ENCODE measurements around the gene SEMA5B.

The SEMA5B gene

DNA sequence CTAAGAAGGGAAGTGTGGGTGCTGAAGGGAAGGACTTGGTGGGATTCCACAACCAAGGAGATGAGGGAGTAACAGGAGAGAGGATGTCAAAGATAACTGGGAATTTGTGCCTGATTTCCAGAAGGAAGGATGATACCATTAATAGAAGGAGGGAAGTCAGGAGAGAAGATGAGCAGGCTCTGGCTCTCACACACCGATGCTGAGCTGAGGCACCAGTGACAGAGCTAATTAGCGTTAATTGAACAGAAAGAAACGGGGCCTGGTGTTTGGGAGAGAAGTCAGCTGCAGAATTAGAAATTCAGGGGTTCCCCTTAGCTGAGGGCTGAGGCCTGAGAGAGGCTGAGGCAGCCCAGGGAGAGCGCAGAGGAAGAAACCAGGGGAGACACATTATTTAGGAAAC lies 27.4 kb upstream of the SEMA5B start:
- DNase-seq (ENCODE audit: low read depth) = no peak

DNA sequence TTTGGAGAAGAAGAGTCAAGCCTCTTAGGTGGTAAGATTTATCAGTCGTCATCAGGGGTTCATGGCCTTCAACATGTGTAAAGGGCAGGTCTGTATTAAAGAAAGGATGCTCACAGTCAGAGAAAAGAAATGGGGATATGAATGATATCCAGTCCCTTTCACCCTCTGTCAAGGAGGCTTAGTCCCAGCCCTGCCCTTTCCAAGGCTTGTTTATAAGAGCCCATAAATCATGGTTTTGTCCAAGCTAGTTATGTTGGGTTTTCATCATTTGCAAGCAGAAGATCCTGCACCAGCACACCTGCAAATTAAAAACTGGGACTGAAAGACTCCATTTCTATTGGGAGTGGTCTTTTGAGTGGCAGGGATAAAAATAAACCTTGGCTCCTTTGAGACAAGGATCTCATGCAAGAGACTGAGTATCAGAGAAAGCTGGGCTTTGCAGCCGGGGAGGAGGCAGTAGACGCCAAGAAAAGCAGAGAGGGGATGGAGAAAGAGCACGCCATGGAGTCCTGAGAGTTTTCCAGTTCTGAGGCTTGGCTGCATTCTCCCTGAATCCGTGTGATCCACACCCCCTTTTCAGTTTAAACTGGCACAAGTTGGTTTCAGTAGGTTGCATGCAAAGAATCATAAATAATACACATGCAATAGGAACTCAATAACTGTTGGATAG lies 26.7 kb upstream of the SEMA5B start:
- DNase-seq (ENCODE audit: low read depth) = no peak

DNA sequence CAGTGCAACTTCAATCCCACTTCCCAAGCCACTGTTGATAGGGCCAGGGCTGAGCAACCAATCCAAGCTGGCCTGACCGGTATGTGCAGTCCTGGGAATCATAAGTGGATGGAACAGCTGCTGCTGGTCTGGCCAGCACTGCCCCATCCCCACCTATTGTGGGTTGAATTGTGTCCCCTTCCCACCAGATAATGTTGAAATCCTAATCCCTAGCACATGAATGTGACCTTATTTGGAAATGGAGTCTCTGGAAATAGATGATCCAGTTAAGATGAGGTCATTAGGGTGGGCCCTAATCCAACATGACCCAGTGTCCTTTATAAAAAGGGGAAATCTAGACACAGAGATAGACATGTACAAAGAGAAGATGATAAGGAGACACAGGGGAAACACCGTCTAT lies 25.5 kb upstream of the SEMA5B start:
- DNase-seq (ENCODE audit: low read depth) = no peak

DNA sequence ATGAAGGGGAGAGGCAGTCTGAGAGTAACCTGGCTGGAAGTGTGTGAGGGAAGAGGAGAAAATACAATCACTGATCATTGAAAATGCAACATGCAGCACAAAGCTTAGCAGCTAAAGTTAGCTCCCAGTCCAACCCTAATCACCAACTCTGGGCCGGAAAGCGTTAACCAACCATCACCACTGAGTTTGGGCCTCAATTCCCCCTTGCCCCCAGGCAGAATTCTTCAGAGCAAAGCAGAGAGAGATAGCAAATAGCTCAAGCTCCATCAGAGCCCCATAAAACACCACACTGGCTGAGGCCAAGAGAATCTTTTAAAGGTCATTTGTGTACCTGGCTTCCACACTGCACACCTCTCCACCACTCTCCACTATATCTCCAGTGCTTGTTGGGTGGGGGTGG lies 23.1 kb upstream of the SEMA5B start:
- no peak for DNase-seq (ENCODE audit: low read depth)

DNA sequence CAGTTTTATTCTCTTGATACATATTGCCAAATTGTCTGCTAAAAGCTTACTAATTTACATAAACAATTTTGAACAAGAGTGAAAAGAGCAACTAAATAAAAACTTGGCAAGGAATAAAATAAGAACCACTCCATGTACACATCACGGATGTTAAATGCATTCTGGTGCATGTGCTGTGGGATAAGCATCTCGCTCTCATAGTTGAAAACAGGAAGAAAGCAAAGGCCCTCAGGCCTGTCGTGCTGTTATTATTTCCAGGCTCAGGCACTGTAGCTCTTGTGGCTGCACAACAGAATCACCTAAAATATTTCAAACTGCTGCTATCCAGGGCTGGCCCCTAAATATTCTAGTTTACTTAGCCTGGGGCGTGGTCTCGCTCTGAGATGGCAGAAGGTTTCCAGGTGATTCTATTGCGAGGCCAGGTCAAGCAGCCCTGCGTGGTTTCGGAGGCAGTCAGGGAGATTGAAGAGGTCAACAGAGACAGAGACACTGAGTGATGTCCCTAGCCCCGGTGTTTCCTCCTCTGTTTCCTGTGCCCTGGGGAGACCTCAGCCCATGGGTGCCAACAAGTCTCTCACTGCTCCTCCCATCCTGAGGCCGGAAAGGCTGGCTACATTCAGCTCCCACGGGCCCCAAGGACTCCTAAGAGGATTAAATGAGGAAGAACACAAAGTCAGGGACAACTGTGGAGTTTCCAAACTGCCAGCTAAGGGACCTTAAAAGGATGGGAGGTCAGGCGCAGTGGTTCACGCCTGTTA lies 21.1 kb upstream of the SEMA5B start:
- DNase-seq (ENCODE audit: low read depth) = no peak

DNA sequence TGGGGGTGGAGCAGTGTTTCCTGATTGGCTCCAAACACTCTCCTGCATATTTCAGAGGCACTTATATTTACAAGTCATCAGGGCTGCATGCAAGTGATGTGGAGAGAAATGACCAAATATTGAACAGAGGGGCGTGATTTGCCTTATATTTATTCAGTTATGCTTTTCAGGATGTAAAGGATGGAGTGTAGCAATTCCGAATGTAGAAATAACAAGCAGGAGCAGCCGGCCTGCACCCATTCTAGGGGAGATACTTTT lies 19.4 kb upstream of the SEMA5B start:
- DNase-seq (ENCODE audit: low read depth) = no peak

DNA sequence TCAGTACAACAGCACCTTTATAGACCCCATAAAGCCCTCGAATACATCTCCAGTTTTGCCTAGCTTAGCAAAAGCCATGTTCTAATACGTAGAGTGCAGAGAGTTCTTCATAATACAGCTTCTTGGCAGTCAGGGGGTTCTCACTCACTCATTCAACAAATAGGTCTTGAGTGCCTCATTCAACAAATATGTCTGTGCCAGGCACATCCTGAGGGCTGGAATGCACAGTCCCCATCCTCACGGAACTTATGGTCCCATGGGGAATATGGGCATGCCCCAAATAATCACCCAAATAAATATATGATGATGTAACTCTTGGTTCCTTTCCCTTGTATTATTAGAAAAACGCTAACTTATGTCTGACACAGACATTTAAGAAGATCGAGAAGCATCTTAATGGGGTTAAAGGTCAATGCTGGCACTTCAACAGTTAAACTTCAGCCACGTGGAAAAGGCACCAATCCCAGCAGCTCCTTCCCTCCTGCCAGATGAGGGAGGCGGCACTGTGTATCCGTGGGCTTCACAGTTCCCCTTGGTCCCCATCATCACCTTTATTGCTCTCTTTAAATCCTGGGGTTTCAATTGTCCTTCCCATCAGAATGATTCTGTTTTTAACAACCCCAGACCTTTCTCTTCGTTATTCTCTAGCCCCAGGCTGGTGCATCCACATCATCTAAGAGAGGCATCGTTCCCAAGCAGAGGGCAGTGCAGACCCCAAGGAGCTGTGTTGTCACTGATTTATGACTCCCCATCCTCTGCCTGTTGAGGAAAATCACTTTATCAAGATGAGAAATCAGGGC lies 18.9 kb upstream of the SEMA5B start:
- peak; percentile 21 for DNase-seq (ENCODE audit: low read depth)

DNA sequence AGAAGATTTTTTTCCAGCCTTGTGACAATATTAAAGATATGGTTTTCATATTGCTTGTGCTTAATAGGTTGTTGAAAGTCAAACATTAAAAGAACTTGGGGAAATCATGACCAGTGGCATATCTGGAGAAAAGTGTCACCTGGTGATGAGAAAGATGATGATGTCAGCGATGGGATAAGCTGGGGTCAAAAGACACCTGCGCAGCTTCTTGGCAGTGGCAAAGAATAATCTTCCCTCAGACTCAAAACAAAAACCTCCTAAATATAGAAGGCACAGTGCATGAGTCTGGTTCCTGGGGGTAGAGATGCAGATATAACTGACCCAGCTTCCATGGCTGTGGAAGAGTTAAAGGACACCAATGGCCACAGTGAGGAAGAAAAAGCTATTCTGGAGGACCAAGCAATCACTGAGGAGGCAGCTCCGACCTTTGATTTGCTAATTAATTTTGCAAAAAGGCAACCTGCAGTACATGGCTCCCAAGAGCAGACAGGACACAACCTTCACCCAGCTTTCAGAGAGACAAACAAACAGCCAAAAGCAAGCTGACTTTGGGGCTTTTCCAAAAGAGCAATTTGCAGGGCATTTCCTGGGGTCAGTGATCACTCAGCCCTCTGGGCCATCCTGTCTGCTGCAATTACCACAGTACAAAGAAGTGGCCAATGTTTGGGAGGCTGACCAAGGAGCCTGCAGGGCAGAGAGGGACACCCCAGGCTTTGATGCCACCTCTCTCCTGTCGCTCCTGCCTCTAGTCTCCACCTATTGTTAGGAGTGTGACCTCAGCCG lies 17.6 kb upstream of the SEMA5B start:
- DNase-seq (ENCODE audit: low read depth) = no peak

DNA sequence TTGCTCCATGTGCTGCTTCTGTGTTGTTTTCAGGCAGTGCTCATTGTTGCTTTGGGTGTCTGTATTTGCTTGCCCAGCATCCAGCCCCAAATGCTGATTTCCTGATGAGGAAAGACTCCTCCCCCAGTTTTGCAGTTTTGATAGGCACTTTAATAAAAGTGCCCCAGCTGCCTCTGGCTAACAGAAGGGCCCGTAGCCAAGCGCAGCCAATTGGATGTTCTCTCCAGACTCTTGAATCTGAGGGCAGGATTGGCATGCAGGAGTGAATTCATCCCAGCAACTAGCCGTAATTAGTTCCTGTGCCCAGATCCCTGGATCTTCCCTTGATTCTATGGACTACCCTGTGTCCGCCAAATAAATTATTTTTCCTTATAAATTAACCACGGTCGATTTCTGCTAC lies 14.8 kb upstream of the SEMA5B start:
- no peak for DNase-seq (ENCODE audit: low read depth)

DNA sequence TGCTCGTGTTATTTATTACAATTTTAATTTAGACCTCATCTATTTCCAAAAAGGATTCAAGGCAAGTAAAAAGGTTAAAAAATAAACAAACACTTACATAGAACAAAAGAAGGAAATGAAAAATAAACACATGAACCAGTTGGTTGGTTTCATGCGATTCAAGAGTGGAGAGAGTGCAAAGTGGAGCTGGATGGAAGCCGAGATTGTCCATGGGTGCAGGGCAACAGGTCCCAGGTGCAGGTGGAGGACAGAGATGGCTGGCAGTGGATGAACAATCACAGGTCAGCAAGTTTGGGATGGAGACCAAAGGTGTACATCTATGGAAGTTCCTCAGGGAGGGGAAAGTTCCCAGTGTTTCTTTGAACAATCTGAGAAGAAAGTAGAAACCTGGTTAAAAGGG lies 11.6 kb upstream of the SEMA5B start:
- no peak for DNase-seq (ENCODE audit: low read depth)

DNA sequence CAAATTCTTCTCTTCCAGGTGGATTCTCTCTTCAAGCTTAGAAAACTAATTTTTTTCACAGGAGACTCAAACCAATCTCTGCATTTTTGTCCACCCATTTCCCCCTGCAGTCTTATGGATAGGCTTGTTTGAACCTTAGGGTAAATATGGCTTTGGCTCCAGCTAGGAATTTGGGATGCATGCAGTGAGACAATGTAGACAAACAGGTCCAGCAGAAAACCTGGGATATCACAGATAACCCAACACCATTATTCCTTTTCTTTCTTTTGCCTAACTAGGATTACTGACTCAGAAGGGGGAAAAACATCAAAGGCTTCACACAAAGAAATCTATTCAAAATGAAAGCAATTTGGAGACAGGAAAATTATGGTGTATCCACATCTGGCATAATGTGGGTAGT lies 11.2 kb upstream of the SEMA5B start:
- DNase-seq (ENCODE audit: low read depth) = no peak

DNA sequence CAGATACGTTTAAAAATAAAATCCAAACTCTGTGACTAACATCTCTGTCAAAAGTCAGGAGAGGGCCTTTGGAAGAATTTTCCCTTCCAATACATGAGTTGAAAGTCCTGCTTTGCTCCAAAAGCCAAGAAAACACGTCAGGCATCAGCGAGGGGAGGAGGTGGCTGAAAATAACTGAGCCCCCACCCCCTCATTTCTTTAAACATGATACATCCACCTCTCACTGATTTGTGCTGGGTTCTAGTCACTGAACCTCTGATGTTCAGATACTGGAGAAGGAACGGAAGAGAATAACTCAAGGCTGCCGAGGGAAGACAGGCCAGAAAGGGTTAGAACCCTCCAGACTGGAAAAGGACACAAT lies 9.4 kb upstream of the SEMA5B start:
- no peak for DNase-seq (ENCODE audit: low read depth)

DNA sequence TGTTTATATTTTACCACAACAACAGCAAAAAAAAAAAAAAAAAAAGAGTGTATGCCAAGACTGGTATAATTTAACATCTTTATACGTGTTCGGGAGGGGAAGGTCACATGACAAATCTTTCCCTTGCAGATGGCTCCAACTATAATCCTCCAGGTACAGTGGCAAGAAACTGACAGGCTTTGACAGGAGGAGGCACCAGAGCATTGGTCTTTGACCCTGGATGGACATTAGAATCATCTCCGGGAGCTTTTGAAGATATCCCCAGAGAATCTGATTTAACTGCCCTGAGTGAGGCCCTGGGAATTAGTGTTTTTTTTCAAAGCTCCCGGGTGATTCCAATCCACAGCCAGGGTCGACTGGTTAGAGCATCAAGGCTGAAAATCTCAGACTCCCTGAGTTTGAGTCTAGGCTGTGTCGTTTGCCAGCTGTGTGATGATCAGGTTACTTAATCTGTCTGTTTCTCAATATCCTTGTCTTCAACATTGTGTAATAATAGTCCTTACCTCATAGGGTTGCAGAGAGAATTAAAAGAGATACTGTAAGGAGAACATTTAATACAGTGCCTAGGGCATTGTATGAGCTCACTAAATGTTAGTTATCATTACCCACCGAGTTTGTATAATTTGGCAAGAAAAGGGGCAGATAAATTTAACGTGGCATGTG lies 8.9 kb upstream of the SEMA5B start:
- DNase-seq (ENCODE audit: low read depth) = peak; percentile 36

DNA sequence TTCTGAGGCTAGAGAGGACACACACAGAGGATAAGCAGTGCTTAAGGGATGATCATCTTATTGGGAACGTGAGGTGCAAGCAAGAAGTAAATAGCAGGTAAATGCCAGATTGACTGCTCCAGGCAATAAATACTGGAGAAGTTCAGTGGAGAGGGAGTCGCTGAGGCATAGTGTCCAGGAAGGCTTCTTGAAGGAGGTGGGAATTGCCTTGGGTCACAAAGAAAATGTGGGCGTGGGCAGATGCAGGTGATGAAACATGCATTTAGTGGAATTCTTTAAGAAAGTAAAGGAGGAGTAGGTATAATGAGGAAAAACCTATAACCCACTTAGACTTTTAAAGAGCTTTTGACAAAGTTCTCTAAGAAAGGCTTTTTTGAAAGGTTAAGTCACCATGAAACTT lies 7.4 kb upstream of the SEMA5B start:
- DNase-seq (ENCODE audit: low read depth) = no peak

DNA sequence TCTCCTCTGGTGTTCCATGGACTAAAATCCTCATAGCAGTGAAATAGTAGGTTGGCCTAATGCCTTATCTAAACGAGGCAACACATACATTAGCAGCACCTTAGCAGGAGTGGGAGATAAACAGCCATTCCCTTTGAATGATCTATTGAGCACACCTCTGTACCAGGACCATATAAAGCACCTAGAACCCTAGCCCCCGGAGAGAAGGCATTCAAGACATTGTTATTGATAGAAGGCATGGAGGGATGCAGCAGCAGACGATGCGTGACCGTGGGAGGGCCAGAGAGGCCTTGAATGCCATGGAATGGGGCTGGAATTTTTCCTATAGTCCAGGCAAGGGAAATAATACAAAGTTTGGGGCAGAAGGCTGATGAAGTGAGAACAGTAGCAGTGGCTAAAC lies 6.6 kb upstream of the SEMA5B start:
- DNase-seq (ENCODE audit: low read depth) = no peak

DNA sequence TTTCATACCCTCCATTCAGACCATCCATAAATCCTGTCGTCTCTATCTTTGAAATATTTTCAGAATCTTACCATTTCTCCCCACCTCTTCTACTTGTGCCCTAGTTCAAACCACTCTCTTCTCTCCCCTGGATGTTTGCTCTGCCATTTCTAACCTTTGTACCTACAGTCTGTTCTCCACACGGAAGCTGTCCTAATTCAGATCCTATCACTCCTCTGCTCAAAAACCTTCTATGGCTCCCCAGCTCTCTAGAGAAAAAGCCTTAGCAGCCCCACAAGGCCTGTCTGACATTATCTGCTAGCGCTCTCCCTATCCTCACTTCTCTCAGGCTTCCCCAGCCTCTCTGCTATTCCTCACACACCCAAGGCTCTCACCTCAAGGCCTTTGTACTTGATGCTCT lies 4.5 kb upstream of the SEMA5B start:
- no peak for DNase-seq (ENCODE audit: low read depth)

DNA sequence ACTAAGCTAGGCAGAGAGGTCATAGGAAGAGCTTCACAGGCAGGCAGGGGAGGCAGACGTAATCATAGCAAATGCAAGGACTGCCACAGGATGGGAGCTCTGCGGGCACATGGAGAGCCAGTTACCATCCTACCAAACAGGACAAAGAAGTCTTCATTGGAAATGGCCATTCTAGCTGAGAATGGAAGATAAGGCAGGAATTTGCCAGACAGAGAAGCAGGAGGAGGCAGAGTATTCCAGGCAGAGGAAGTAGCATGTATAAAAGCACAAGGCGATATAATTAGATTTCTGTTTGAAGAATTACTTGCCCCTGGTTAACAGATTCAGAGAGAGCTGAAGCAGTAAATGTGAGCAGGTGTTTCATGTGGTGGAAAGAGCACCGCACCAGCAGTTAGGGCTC lies 3.5 kb upstream of the SEMA5B start:
- DNase-seq (ENCODE audit: low read depth) = no peak

DNA sequence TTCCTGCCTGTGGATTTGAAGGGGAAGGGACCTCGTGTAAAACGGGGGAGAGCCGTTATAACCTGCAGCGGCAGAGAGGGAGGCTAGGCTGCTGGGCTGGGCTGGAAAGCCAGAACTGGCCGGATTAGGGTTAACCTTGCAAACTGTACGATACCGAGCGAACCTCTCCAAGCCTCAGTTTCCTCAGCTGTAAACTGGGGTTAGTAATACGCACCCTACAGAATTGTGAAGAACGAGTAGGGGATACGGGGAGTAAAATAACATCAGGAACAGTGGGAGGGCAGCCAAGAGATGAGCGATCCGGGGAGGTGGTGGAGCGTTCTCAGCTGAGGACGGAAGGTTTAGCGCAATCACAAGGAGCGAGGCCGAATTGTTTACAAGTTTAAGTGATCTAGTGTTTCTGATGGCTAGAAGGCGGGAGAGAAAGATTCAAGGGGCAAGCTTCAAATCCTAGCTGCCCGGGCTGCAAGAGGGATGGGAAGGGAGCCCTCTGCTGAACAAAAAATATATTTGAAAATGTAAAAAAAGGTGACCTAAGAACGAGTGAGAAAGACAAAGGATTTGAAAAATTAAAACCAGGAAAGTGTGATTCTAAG lies 768 bp upstream of the SEMA5B start:
- no peak for DNase-seq (ENCODE audit: low read depth)

DNA sequence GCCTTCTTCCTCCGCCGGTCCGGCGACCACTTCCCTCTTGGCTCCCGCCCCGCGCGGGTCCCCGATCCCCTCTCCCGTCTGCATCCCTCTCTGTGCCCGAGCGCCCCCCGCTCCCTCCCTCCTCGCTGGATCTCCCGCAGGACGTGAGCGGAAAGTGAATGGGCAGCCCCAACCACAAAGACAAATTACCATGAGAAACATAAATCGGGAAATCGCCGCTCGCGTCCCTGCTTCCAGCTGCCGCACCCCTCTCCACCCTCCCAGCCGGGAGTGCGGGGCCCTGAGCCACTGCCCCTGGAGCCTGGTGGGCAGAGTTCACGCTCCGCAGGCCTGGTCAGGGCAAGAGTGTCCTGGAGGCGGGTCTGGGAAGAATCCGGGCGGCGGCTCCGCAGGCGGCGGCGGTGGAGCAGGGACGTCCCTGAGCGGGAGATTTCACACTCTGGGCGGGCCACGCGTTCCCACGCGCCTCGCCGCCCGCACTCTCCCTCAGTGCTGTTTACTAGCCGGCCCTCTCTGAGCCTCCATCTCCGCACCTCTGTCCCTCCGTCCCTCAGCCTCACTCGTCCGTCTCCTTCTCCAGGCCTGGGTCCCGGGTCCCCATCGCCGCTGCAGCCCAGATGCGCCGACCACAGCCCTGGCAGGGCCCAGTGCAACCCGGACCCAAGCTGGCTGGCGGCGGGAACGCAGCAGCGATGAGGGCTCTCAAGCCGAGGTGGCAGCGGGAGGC lies 835 bp downstream of the SEMA5B start:
- DNase-seq (ENCODE audit: low read depth) = no peak

DNA sequence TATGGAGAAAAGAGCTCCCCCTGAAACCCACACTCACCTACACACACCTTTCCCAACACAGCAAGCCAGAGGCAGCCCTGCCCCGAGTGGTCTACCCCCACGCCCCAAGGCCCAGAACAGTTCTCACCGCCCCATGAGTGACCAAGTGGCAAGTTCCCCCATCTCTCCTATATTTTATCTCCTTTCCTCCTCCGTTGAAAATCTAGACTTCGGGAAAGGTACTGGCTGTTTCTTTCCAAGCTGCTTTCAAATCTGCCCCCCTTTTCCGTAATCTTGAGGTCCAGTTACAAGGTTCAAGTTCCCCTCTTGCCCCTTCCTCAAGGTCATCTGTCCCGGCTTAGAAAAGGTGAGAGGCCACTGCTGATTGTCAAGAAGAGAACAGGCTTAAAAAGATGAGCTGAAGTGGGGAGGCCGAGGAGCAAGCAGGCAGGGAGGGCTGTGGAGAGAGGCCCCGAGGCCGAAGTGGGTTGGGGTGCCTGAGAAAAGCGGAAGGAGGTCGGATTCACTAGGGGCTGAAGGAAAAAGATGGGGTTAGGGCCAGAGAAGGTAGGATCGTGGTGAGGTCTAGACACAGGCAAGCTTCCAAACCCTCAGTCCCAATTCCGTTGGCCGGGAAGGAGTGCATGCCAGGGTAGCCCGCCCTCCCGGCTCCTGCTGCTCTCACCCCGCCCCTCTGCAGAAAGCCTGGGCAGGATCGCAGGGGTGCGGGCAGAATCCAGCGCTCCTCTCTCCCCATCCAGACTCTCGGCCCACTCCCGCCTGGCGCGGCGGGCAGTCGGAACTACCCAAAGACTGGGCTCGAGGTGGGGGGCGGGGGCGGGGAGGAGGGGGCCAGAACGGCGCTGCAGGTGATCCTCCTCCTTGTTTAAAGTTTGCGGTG lies 1.7 kb downstream of the SEMA5B start:
- no peak for DNase-seq (ENCODE audit: low read depth)
